NCI-H1694 (cell line): ENCODE data around the gene CEP78.
"Not testable (repeated sequence)": the region's sequence is repeated elsewhere in the genome, so short reads cannot be mapped to it uniquely, and the experiment has no call there.

Experiments
- DNase-seq: peaks from one replicate; lab custom pipeline; 2025; lab: John Stamatoyannopoulos, UW

The CEP78 gene, protein sequence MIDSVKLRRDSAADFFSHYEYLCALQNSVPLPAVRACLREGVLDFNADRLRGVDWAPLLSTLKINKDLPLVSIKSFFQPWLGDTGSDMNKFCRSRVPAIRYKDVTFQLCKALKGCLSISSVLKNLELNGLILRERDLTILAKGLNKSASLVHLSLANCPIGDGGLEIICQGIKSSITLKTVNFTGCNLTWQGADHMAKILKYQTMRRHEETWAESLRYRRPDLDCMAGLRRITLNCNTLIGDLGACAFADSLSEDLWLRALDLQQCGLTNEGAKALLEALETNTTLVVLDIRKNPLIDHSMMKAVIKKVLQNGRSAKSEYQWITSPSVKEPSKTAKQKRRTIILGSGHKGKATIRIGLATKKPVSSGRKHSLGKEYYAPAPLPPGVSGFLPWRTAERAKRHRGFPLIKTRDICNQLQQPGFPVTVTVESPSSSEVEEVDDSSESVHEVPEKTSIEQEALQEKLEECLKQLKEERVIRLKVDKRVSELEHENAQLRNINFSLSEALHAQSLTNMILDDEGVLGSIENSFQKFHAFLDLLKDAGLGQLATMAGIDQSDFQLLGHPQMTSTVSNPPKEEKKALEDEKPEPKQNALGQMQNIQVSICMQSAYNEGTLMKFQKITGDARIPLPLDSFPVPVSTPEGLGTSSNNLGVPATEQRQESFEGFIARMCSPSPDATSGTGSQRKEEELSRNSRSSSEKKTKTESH

DNA sequence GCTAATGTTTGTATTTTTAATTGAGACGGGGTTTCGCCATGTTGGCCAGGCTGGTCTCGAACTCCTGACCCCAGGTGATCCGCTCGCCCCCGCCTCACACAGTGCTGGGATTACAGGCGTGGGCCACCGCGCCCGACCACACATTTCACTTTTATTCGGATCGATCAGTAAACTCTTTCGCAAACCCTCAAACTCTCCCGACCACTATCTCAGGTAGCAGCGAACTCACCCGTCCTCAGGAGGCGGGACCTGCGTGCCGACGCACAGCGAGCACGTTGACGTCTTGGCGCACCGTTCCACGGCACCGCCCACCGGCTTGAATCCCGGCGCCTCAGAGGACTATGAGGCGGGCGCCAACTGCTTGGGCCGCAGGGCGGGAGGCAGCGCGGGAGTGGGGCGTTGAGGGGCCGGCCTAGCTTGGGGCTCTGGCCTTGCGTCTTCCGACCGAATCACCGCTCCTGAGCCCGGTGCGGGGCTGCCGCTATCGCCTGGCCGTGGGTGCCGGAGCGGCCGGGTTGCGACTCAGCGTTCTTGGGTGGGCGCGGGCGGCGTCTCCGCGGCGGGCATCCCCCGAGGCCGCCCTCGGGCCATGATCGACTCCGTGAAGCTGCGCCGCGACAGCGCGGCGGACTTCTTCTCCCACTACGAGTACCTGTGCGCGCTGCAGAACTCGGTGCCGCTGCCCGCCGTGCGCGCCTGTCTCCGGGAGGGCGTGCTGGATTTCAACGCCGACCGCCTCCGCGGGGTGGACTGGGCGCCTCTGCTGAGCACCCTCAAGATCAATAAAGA, at the start of gene CEP78:
TSS of gene CEP78 (plus strand) at position 314 of the 789 bp plus-strand sequence. CDS start at position 590, 276 bp downstream.
- DNase-seq: peak; percentile 77

DNA sequence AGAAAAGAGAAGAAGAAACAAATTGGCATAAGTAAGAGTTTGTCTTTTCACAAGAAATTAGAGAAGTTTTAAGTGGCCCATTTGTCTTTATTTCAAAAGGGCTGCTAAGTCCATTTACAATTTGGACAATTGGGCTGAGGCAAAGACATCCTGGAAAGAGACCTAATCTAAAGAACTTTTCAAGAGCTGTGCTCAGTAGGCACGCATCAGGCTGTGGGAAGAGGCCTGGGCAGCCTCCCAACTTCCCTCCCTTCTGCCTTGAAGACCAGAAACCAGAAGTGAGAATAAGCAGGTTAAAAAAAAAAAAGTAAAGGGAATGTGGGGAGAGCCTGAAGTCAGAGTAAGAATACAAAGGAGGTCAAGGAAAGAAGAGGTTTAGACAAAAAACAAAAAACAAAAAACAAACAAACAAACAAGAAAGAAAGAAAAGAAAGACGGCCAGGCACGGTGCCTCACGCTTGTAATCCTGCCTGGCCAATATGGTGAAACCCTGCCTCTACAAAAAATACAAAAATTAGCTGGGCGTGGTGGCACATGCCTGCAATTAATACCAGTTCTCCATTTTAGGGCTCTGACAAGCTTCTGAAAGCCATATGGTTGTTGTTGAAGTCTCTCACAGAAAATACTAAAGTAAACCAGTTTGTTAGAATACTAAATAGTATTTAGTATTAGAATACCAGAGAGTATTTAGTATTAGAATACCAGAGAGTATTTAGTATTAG, 48.0 kb upstream of the CEP78 start:
- DNase-seq: no peak

- DNase-seq: no peak
Measured at GRCh38 chr9:78188594-78188993, 47.3 kb upstream of the CEP78 start.

DNA sequence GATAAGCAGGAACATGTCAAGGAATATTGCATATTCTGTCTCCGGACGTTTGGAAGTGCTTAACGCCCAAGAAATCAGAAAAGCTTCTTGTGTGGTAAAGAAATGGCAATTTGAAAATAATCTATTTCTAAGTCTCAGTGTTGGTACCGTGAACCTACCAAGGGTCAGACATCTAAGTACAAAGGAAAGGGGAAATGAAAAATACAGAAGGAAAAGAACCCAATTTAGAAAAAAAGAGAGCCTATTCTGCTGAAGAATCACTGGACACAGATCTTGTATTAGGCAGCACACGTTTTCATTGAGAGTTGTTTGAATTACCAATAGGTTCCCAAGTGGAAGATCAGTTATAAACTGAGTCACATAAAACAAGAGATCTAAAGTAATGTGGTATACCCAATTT, 46.9 kb upstream of the CEP78 start:
- no peak for DNase-seq

- DNase-seq: no peak
Measured at GRCh38 chr9:78189461-78189860, 46.4 kb upstream of the CEP78 start.

DNA sequence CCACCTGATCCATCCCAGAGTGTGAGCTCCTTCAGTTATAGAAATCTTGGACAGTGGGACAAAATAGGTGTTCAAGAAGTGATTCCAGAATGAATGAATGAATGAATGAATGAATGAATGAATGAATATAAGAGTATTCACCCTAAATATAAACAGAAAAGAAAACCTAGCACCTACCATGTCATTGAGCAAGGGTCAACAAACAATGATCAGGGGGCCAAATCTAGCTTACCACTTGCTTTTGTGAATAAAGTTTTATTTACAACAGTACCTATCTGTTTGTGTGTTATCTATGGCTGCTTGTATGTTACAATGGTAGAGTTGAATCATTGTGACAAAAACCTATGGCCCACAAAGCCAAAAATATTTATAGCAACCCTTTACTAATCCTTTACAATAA, 43.9 kb upstream of the CEP78 start:
- no peak for DNase-seq

- no peak for DNase-seq
Measured at GRCh38 chr9:78196258-78196657, 39.6 kb upstream of the CEP78 start.

- not testable (repeated sequence) for DNase-seq
Measured at GRCh38 chr9:78201158-78201777, 34.6 kb upstream of the CEP78 start.

GRCh38 chr9:78207319-78207718, 28.6 kb upstream of the CEP78 start:
- DNase-seq: no peak

- no peak for DNase-seq
Measured at GRCh38 chr9:78207901-78208300, 28.0 kb upstream of the CEP78 start.

DNA sequence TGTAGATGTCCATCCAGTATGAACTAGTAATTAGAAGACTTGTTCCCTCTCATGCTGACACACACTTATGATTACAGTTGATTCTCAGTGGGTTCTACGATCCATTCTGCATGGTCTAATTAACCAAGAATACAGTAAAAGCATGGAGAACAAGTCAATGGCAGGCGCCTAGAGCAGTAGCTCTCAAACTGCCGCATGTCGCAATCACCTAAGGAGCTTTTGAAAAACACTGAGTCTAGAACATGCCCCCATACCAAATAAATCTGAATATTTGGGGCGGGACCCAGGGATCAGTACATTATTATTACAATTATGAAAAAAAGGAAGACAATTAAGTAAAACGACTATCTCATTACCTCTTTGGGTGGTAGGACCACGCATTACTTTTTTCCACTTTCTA, 26.7 kb upstream of the CEP78 start:
- no peak for DNase-seq

DNA sequence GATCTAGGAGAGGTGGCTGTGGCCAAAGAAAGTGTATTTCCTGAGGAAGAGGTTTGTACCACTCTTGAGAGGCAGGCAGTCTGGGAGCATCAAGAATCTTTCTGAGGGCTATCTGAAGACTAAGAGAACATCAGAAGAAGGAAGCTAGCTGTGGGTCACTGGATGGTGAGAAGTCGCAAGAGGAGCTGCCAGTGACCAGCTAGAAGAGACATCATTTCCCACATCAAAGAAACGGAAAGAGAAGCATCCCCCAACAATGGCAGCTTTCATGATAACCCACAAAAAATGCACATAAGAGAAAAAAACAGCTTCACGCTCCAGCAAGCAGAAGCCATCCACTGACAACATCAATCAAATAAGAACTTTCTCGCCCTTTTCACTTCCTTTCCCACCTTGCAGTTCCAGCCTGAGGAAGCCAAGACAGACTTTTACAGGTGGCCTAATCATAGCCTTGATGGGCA, 25.0 kb upstream of the CEP78 start:
- no peak for DNase-seq

- DNase-seq: no peak
Measured at GRCh38 chr9:78212868-78213267, 23.0 kb upstream of the CEP78 start.

GRCh38 chr9:78213712-78214111, 22.2 kb upstream of the CEP78 start:
- DNase-seq: no peak

- no peak for DNase-seq
Measured at GRCh38 chr9:78214492-78214891, 21.4 kb upstream of the CEP78 start.

DNA sequence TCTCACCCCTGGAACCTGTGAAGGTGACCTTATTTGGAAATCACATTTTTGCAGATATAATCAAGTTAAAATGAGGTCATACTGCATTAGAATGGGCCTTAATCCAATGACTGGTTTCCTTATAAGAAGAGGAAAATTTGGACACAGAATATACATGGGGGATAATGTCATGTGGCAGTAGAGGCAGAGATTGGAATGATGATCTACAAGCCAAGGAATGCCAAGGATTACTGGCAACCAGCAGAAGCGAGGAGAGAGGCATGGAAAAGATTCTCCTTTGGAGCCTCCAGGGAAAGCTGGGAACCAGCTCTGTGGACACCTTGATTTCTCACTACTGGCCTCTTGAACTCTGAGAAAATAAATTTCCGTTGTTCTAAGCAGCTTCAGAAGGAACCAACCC, 20.2 kb upstream of the CEP78 start:
- DNase-seq: no peak

DNA sequence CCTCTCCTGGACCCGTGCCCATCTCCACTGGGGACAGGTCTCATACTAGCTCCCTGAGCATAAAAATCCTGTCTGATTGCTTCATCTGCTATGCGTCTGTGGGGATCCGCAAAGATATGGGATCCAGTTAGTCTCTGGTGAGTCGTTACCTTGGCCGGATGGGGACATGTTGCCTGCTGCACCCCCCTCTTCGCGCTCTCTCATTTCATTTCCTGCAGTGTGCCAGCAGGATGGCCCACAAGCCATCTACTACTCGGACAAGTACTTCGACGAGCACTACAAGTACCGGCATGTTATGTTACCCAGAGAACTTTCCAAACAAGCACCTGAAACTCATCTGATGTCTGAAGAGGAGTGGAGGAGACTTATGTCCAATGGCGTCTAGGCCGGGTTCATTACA, 17.0 kb upstream of the CEP78 start:
- DNase-seq: no peak

- no peak for DNase-seq
Measured at GRCh38 chr9:78221425-78221824, 14.4 kb upstream of the CEP78 start.

GRCh38 chr9:78221841-78222240, 14.0 kb upstream of the CEP78 start:
- DNase-seq: not testable (repeated sequence)

DNA sequence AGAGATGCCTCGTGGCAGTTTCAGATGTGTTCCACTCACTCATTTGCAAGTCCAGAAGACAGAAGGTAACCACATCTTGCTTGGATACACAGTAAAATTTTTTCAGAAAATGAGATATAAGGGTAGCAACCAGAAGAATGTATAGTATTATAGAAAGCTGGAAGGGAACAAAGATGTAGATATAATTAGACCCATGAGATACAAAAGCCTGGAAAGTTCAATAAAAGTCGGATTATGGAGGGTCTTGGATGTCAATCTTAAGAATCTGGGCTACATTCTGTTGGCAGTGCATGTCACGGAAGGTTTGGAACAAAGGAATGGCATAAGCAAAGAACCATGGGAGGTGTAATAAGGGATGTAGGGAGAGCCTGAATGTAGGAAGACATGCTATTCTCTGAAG, 5.1 kb upstream of the CEP78 start:
- DNase-seq: no peak

- DNase-seq: not testable (repeated sequence)
Measured at GRCh38 chr9:78232471-78232870, 3.4 kb upstream of the CEP78 start.
